H4 (cell line): ENCODE results near the gene PTMS. TPM values are rescaled to one million over a fixed set of nuclear protein-coding genes. Genes with fewer than 3 reads are reported as not detected.

Experiments used
- total RNA-seq: library from RNA; depleted of rRNA; stranded (reverse); fragments of >200 nt; shearing (Covaris generic); gene quantifications from 2 replicates; pipeline ENCODE4 v1.2.3, GENCODE V29; 2014; rRNA removed

The PTMS gene
- total RNA-seq, 1 experiment from 2014 or later = 122 TPM

Other genes starting within 250 kb of the PTMS start
- 9,561 and 11,555 TPM in 2 replicates for gene GAPDH, start 231.8 kb upstream of the PTMS start, total RNA-seq
- 2.1 and 5.4 TPM in 2 replicates for gene IFFO1, start 210.3 kb upstream of the PTMS start, total RNA-seq
- 64.3 and 90.3 TPM in 2 replicates for gene NOP2, start 198.1 kb upstream of the PTMS start, total RNA-seq
- gene CHD4, start 159.0 kb upstream of the PTMS start, total RNA-seq = 242 and 246 TPM in 2 replicates
- 0.04 TPM in 1 of 2 replicates, not detected in the other for gene LPAR5, start 130.4 kb upstream of the PTMS start, total RNA-seq
- gene ACRBP, start 118.9 kb upstream of the PTMS start, total RNA-seq = not detected in 2 replicates
- 57.8 and 65.7 TPM in 2 replicates for gene ING4, start 103.2 kb upstream of the PTMS start, total RNA-seq
- gene ZNF384, start 77.0 kb upstream of the PTMS start, total RNA-seq = 21.2 and 23.6 TPM in 2 replicates
- not detected in 2 replicates for gene PIANP, start 65.5 kb upstream of the PTMS start, total RNA-seq
- 93.8 and 93.9 TPM in 2 replicates for gene COPS7A, start 42.3 kb upstream of the PTMS start, total RNA-seq
- gene MLF2, start 13.2 kb upstream of the PTMS start, total RNA-seq = 314 and 332 TPM in 2 replicates
- 0.06 TPM in 1 of 2 replicates, not detected in the other for gene LAG3, start 6.2 kb downstream of the PTMS start, total RNA-seq
- gene CD4, start 23.2 kb downstream of the PTMS start, total RNA-seq = 0.12 TPM in 1 of 2 replicates, not detected in the other
- 8.5 and 13.8 TPM in 2 replicates for gene GPR162, start 55.5 kb downstream of the PTMS start, total RNA-seq
- gene P3H3, start 62.0 kb downstream of the PTMS start, total RNA-seq = 29.5 and 35.2 TPM in 2 replicates
- gene GNB3, start 74.6 kb downstream of the PTMS start, total RNA-seq = 0.12 and 1.0 TPM in 2 replicates
- gene CDCA3, start 84.9 kb downstream of the PTMS start, total RNA-seq = 75.3 and 101 TPM in 2 replicates
- 86.2 and 91.4 TPM in 2 replicates for gene USP5, start 85.8 kb downstream of the PTMS start, total RNA-seq
- gene TPI1, start 101.2 kb downstream of the PTMS start, total RNA-seq = 2,242 and 2,549 TPM in 2 replicates
- gene SPSB2, start 106.9 kb downstream of the PTMS start, total RNA-seq = 10.8 TPM in 2 replicates
- gene LRRC23, start 138.5 kb downstream of the PTMS start, total RNA-seq = 4.1 and 12.2 TPM in 2 replicates
- 10.6 and 11.2 TPM in 2 replicates for gene ENO2, start 148.2 kb downstream of the PTMS start, total RNA-seq
- 6.0 and 14.2 TPM in 2 replicates for gene ATN1, start 161.6 kb downstream of the PTMS start, total RNA-seq
- not detected in 2 replicates for gene RNU7-1, start 177.5 kb downstream of the PTMS start, total RNA-seq
- 219 and 260 TPM in 2 replicates for gene C12orf57, start 177.7 kb downstream of the PTMS start, total RNA-seq
- not detected in 2 replicates for gene PTPN6, start 185.0 kb downstream of the PTMS start, total RNA-seq
- gene PHB2, start 204.3 kb downstream of the PTMS start, total RNA-seq = 486 and 563 TPM in 2 replicates
- 99.6 and 119 TPM in 2 replicates for gene EMG1, start 204.6 kb downstream of the PTMS start, total RNA-seq